Adrenal gland (tissue), 12 donors: ENCODE data around the gene IQSEC1. TPM values are rescaled to one million over a fixed set of nuclear protein-coding genes. Genes with fewer than 3 reads are reported as not detected.

Experiments used
- DNase-seq, 7 donors: peaks; one replicate each; pipeline ENCODE4 v3.0.0-alpha.2; 2019 to 2020
- H3K27ac ChIP-seq, 5 donors: fragments of 200-600 bp; sonication (generic) in 4 of 5; 1 replicate in 3 of 5; 2 replicates in 2 of 5; pipeline versions ENCODE4 v1.5.1 to v1.8.0; 2016 to 2020; ENCODE audit warnings: mild to moderate bottlenecking in 1 of 5
- H3K27me3 ChIP-seq: fragments of 200-600 bp; 2 replicates; pipeline ENCODE4 v1.8.0; 2021
- H3K36me3 ChIP-seq, 2 donors: fragments of 200-600 bp; replicated peaks in 1 of 2; 1 replicate in 1 of 2; 2 replicates in 1 of 2; pipeline versions ENCODE4 v1.5.1 to v1.8.0; 2018 to 2022
- H3K4me1 ChIP-seq, 2 donors: fragments of 200-600 bp; replicated peaks in 1 of 2; 1 replicate in 1 of 2; 2 replicates in 1 of 2; pipeline versions ENCODE4 v1.5.1 to v1.8.0; 2018 to 2021
- H3K4me3 ChIP-seq, 4 donors: fragments of 200-600 bp; sonication (generic) in 3 of 4; one replicate each; pipeline ENCODE4 v1.5.1; 2016 to 2018
- H3K9me3 ChIP-seq, 3 donors: fragments of 200-600 bp; sonication (generic) in 1 of 3; replicated peaks in 1 of 3; 1 replicate in 2 of 3; 2 replicates in 1 of 3; pipeline versions ENCODE4 v1.5.1 to v1.8.0; 2016 to 2021
- CTCF ChIP-seq, 6 experiments: fragments of 450-650 bp in 4 of 6; fragments of 200-600 bp in 2 of 6; sonication (generic) in 1 of 6; IDR thresholded peaks; 1 replicate in 5 of 6; 2 replicates in 1 of 6; pipeline versions ENCODE4 v1.5.1 to v1.8.0; 2016 to 2021; ENCODE audit warnings: antibody characterized with exemption in 6 of 6, mild to moderate bottlenecking in 2 of 6, moderate library complexity in 1 of 6
- POLR2A ChIP-seq, 2 donors: fragments of 450-650 bp; IDR thresholded peaks; one replicate each; pipeline ENCODE4 v1.6.1; 2017; ENCODE audit warnings: antibody characterized with exemption in 2 of 2, mild to moderate bottlenecking in 2 of 2, moderate library complexity in 1 of 2
- WGBS, 4 donors: extraction: QIAGEN DNeasy Blood & Tissue Kit in 2 of 4; methylation state at CpG; one replicate each; pipeline versions ENCODE4 v1.1.5 to v1.1.7; 2013 to 2017; 5-methylcytosine and 5-hydroxymethylcytosine counted together
- intact Hi-C, 2 donors: fragments of 100-400 bp; cut with DNase I; formaldehyde crosslinking; loops; one replicate each; pipeline versions ENCODE4 v1.14.1 to v1.15.0; 2022 to 2023
- polyA plus RNA-seq, 3 donors: library from polyadenylated mRNA; stranded (reverse); fragments of 200-250 nt in 2 of 3; fragments of 350-450 nt in 1 of 3; fragmentation: Illumina TruSeq in 1 of 3; extraction: RNeasy Lipid Tissue Mini Kit (QIAGEN cat#74804) in 1 of 3; gene quantifications; one replicate each; pipeline ENCODE4 v1.2.3, GENCODE V29; 2013 to 2014
- total RNA-seq, 9 donors: library from RNA; depleted of rRNA in 4 of 9; stranded (reverse); fragments of >200 nt in 4 of 9; fragments of 120-200 nt in 1 of 9; fragmentation: NEBNext Ultra II Directional in 1 of 9; extraction: Animal tissue kit (Norgen Biotek cat#: 25700) in 1 of 9; gene quantifications; one replicate each; pipeline versions ENCODE4 v1.1.0 to v1.2.4, GENCODE V29; 2013 to 2023
- donor health status: healthy with polysubstance abuse.
- donor health status: Bipolar disorder and iron deficiency.
- donor health status: DM: yes; HTN: yes; CAD: no.
- donor health status: DM: no; HTN: no; CAD: no.
- donor health status: DM: no; HTN: no; CAD: no.
- donor health status: DM: yes; HTN: yes; CAD: no.

Gene IQSEC1
- total and polyA plus RNA-seq, 12 donors: 24.4 to 133 (median 94.2) TPM

- no peak for DNase-seq
- no peaks in the 10 kb centered on the region for H3K36me3 ChIP-seq
- no peaks in the 10 kb centered on the region for H3K4me1 ChIP-seq
- H3K27ac ChIP-seq: no peak overlapping the region
- 85 to 91% (median 86%) methylated on average over 10 to 16 of the region's 16 CpGs for WGBS, 4 donors
- TF ChIP-seq POLR2A (IDR thresholded peaks at IDR 0.05) (no peak), CTCF (IDR thresholded peaks at IDR 0.05) (no peak)
- no peaks in the 10 kb centered on the region for H3K27me3 ChIP-seq
- intact Hi-C loops: no loop called here
- no peaks in the 10 kb centered on the region for H3K9me3 ChIP-seq
- no peak overlapping the region for H3K4me3 ChIP-seq
Observed at GRCh38 chr3:13060341-13060910, 12.8 kb downstream of the IQSEC1 start.

- TF ChIP-seq CTCF (IDR thresholded peaks at IDR 0.05) (no peak), POLR2A (IDR thresholded peaks at IDR 0.05) (no peak)
- H3K4me1 ChIP-seq: no peaks in the 10 kb centered on the region
- peak in 5 of 7 donors; percentile 42 to 62 (median 45) for DNase-seq
- H3K27me3 ChIP-seq: no peaks in the 10 kb centered on the region
- H3K9me3 ChIP-seq: no peaks in the 10 kb centered on the region
- no peak overlapping the region for H3K27ac ChIP-seq
- no peaks in the 10 kb centered on the region for H3K36me3 ChIP-seq
- 58 to 85% (median 73%) methylated on average over 3 to 11 of the region's 11 CpGs for WGBS, 4 donors
- intact Hi-C loops: no loop called here
- no peak overlapping the region for H3K4me3 ChIP-seq
Observed at GRCh38 chr3:13058346-13059120, 14.7 kb downstream of the IQSEC1 start.

GRCh38 chr3:13057282-13058040, 15.8 kb downstream of the IQSEC1 start:
- intact Hi-C loops: no loop called here
- Histone ChIP-seq H3K4me3 (no peak overlapping the region), H3K27me3 (no peaks in the 10 kb centered on the region), H3K27ac (no peak overlapping the region), H3K9me3 (no peaks in the 10 kb centered on the region), H3K36me3 (no peaks in the 10 kb centered on the region), H3K4me1 (no peaks in the 10 kb centered on the region)
- TF ChIP-seq POLR2A (IDR thresholded peaks at IDR 0.05) (no peak), CTCF (IDR thresholded peaks at IDR 0.05) (no peak)
- no peak for DNase-seq
- 75 to 96% (median 92%) methylated on average over 3 to 6 of the region's 6 CpGs; no CpG with 5 or more reads in 1 of the 4 donors for WGBS, 4 donors

- no peak for DNase-seq
- 52 to 72% (median 67%) methylated on average over 3 to 7 of the region's 7 CpGs for WGBS, 4 donors
- no peak overlapping the region for H3K27ac ChIP-seq
- intact Hi-C loops: no loop called here
- H3K4me1 ChIP-seq: no peaks in the 10 kb centered on the region
- no peaks in the 10 kb centered on the region for H3K36me3 ChIP-seq
- no peaks in the 10 kb centered on the region for H3K27me3 ChIP-seq
- TF ChIP-seq CTCF (IDR thresholded peaks at IDR 0.05) (no peak), POLR2A (IDR thresholded peaks at IDR 0.05) (no peak)
- H3K9me3 ChIP-seq: no peaks in the 10 kb centered on the region
- no peak overlapping the region for H3K4me3 ChIP-seq
Observed at GRCh38 chr3:13055634-13056033, 17.6 kb downstream of the IQSEC1 start.
